Astrocyte of the spinal cord (primary cell): Measurements from ENCODE around the gene HOXB4.

Source experiments
- DNase-seq: peaks from one replicate; pipeline ENCODE4 v3.0.0; 2011; ENCODE audit warnings: low read depth, low spot score
- H3K4me3 ChIP-seq: 2 replicates; pipeline ENCODE4 v1.5.1; 2011; ENCODE audit warnings: low read depth, mild to moderate bottlenecking, low read length, moderate library complexity
- CTCF ChIP-seq: IDR thresholded peaks from 2 replicates; pipeline ENCODE4 v1.5.1; 2012; ENCODE audit warnings: low read depth, mild to moderate bottlenecking, low read length, inconsistent platforms
- in situ Hi-C: cut with HindIII; loops from 2 replicates; pipeline ENCODE4 v1.10.0; 2017; ENCODE audit warnings: low sequenced_read_pairs

HOXB4 gene

GRCh38 chr17:48624118-48624517, 46.0 kb upstream of the HOXB4 start:
- no peak for TF ChIP-seq CTCF
- no peak for DNase-seq
- in situ Hi-C loops: no loop called here

GRCh38 chr17:48623583-48623982, 45.4 kb upstream of the HOXB4 start:
- H3K4me3 ChIP-seq: peak overlapping the region; percentile 74
- in situ Hi-C loops: no loop called here
- no peak for TF ChIP-seq CTCF
- peak; percentile 29 for DNase-seq

More at GRCh38 chr17:48624118-48624517, 46.0 kb upstream of the HOXB4 start:
- H3K4me3 ChIP-seq: peak overlapping the region; percentile 74

- H3K4me3 ChIP-seq: peak overlapping the region; percentile 74
- no peak for TF ChIP-seq CTCF
Observed at GRCh38 chr17:48622857-48623256, 44.7 kb upstream of the HOXB4 start.

GRCh38 chr17:48621410-48622392, 43.6 kb upstream of the HOXB4 start:
- TF ChIP-seq CTCF: no peak
- peak; percentile 36 for DNase-seq
- in situ Hi-C loops: no loop called here
- H3K4me3 ChIP-seq: peak overlapping the region; percentile 74

More at GRCh38 chr17:48622857-48623256, 44.7 kb upstream of the HOXB4 start:
- no peak for DNase-seq
- in situ Hi-C loops: no loop called here

GRCh38 chr17:48620461-48621139, 42.5 kb upstream of the HOXB4 start:
- peak overlapping the region; percentile 74 for H3K4me3 ChIP-seq
- in situ Hi-C loops: no loop called here
- no peak for TF ChIP-seq CTCF
- peak; percentile 73 for DNase-seq

- in situ Hi-C loops: no loop called here
- H3K4me3 ChIP-seq: peak overlapping the region; percentile 74
- TF ChIP-seq CTCF: no peak
- peak; percentile 48 for DNase-seq
Observed at GRCh38 chr17:48619826-48620449, 41.8 kb upstream of the HOXB4 start.
